Endothelial cell of umbilical vein (primary cell): ENCODE results near the gene AXDND1. TPM values are rescaled to one million over a fixed set of nuclear protein-coding genes. Genes with fewer than 3 reads are reported as not detected.

Source experiments
- BruUV-seq: library from RNA; stranded (reverse); fragments of 400-500 nt; replicated peaks from 2 replicates; lab custom pipeline; 2021; lab: Mats Ljungman, UMichigan
- CTCF ChIA-PET: fragments of 300-600, 350-600 bp; sonication (Branson Sonifier 250); formaldehyde crosslinking; loops from one replicate; lab custom pipeline; 2021; ENCODE audit warnings: antibody characterized with exemption, inconsistent platforms; lab: Charles Lee
- POLR2A ChIA-PET: fragments of 300-600, 350-600 bp; sonication (Branson Sonifier 250); formaldehyde crosslinking; loops from one replicate; lab custom pipeline; 2021; ENCODE audit warnings: antibody characterized with exemption, inconsistent platforms; lab: Charles Lee
- DNase-seq: peaks from one replicate; pipeline ENCODE4 v3.0.0-alpha.2; 2011; ENCODE audit warnings: low read depth, low spot score
- FAIRE-seq: peaks from 2 replicates; lab custom pipeline; 2011; peaks lifted over from hg19 to GRCh38; lab: Jason Lieb, UNC
- H2AFZ ChIP-seq: 2 replicates; pipeline ENCODE4 v1.6.0; 2012; ENCODE audit warnings: low read depth, low read length, control low read depth, inconsistent platforms
- H3K27ac ChIP-seq: 2 replicates; pipeline ENCODE4 v1.5.1; 2011; ENCODE audit warnings: low read depth, mild to moderate bottlenecking, control low read depth, low read length, moderate library complexity; ENCODE audit not compliant: insufficient read depth
- H3K27me3 ChIP-seq, 2 experiments: 2 replicates each; pipeline versions ENCODE4 v1.6.0 to v1.6.1; 2011; ENCODE audit warnings: low read length in 2 of 2, mixed read lengths in 1 of 2; ENCODE audit not compliant: control insufficient read depth in 2 of 2, insufficient read depth in 2 of 2
- H3K36me3 ChIP-seq, 2 experiments: 2 replicates in 1 of 2; 3 replicates in 1 of 2; pipeline ENCODE4 v1.5.1; 2011; ENCODE audit warnings: low read length in 2 of 2, mild to moderate bottlenecking in 1 of 2, moderate library complexity in 1 of 2; ENCODE audit not compliant: control insufficient read depth in 2 of 2, insufficient read depth in 2 of 2; ENCODE audit errors: extremely low read depth in 1 of 2
- H3K4me1 ChIP-seq: 3 replicates; pipeline ENCODE4 v1.5.1; 2011; ENCODE audit warnings: mild to moderate bottlenecking, low read length; ENCODE audit not compliant: control insufficient read depth, insufficient read depth; ENCODE audit errors: extremely low read depth
- H3K4me2 ChIP-seq: 2 replicates; pipeline ENCODE4 v1.6.1; 2011; ENCODE audit warnings: low read length, control low read depth, mixed read lengths; ENCODE audit not compliant: insufficient read depth
- H3K4me3 ChIP-seq, 3 experiments: fragments of 200-600 bp in 1 of 3; sonication (generic), shearing (Covaris generic) in 1 of 3; replicated peaks in 1 of 3; 2 replicates each; pipeline ENCODE4 v1.5.1; 2011 to 2016; ENCODE audit warnings: control low read depth in 3 of 3, low read length in 3 of 3, mild to moderate bottlenecking in 2 of 3, inconsistent platforms in 1 of 3, low read depth in 1 of 3, moderate library complexity in 1 of 3; ENCODE audit not compliant: insufficient read depth in 1 of 3
- H3K79me2 ChIP-seq: 2 replicates; pipeline ENCODE4 v1.6.0; 2012; ENCODE audit warnings: low read length, inconsistent platforms; ENCODE audit not compliant: control insufficient read depth, insufficient read depth
- H3K9ac ChIP-seq: replicated peaks from 2 replicates; pipeline ENCODE3; 2011; ENCODE audit warnings: low read length, control low read depth; ENCODE audit not compliant: insufficient read depth; ENCODE audit errors: extremely low read depth
- H3K9me1 ChIP-seq: replicated peaks from 3 replicates; pipeline ENCODE4 v1.6.0; 2011; ENCODE audit warnings: mild to moderate bottlenecking, low read length; ENCODE audit not compliant: control insufficient read depth, insufficient read depth; ENCODE audit errors: extremely low read depth
- H3K9me3 ChIP-seq: replicated peaks from 2 replicates; pipeline ENCODE4 v1.5.1; 2012; ENCODE audit warnings: low read length, inconsistent platforms; ENCODE audit not compliant: control insufficient read depth, insufficient read depth
- H4K20me1 ChIP-seq: replicated peaks from 2 replicates; pipeline ENCODE3; 2011; ENCODE audit warnings: mild to moderate bottlenecking, low read length; ENCODE audit not compliant: control insufficient read depth, insufficient read depth; ENCODE audit errors: extremely low read depth
- EZH2 ChIP-seq: IDR thresholded peaks from 2 replicates; pipeline ENCODE4 v1.6.1; 2012; ENCODE audit warnings: borderline replicate concordance, low read depth, mild to moderate bottlenecking, moderate library complexity, low read length, inconsistent platforms; ENCODE audit not compliant: severe bottlenecking
- FOS ChIP-seq: IDR thresholded peaks from 2 replicates; pipeline ENCODE4 v1.6.1; 2011; ENCODE audit warnings: mild to moderate bottlenecking, low read length, moderate library complexity, borderline replicate concordance; ENCODE audit not compliant: insufficient read depth
- GATA2 ChIP-seq: IDR thresholded peaks from 2 replicates; pipeline ENCODE4 v1.7.0; 2011; ENCODE audit warnings: low read depth, mild to moderate bottlenecking, moderate library complexity, mixed read lengths, low read length; ENCODE audit not compliant: insufficient read length, insufficient read depth
- JUN ChIP-seq: IDR thresholded peaks from 2 replicates; pipeline ENCODE4 v1.6.1; 2011; ENCODE audit warnings: borderline replicate concordance, low read depth; ENCODE audit not compliant: insufficient read length, insufficient read depth
- MYC ChIP-seq: IDR thresholded peaks from one replicate; pipeline ENCODE4 v1.6.1; 2011; ENCODE audit warnings: mild to moderate bottlenecking, low read depth, low read length
- POLR2A ChIP-seq: IDR thresholded peaks from 2 replicates; pipeline ENCODE4 v1.6.1; 2012; ENCODE audit warnings: low read depth, mild to moderate bottlenecking, control low read depth, low read length
- POLR2AphosphoS5 ChIP-seq: IDR thresholded peaks from 2 replicates; pipeline ENCODE4 v1.6.1; 2012; ENCODE audit warnings: low read depth, mild to moderate bottlenecking, control low read depth, low read length, moderate library complexity; ENCODE audit not compliant: insufficient read depth
- dilution Hi-C: fragments of 300-500 bp; cut with MboI; formaldehyde crosslinking; loops from one replicate; pipeline ENCODE4 v1.15.0; 2019; ENCODE audit warnings: low sequenced_read_pairs; ENCODE audit not compliant: extremely low pct_ligation_motif_present
- intact Hi-C: fragments of 100-400 bp; cut with micrococcal nuclease; formaldehyde crosslinking; loops from one replicate; pipeline ENCODE4 v1.10.0; 2022
- polyA plus RNA-seq, 4 experiments: library from polyadenylated mRNA; depleted of rRNA in 3 of 4; stranded (reverse) in 3 of 4; unstranded in 1 of 4; fragments of >200 nt; gene quantifications; 2 replicates each; pipeline versions ENCODE4 v1.2.1 to v1.2.3, GENCODE V29; 2011 to 2012; ENCODE audit warnings: missing spikeins in 1 of 4
- total RNA-seq: library from RNA; stranded (reverse); gene quantifications from 2 replicates; pipeline ENCODE4 v1.2.3, GENCODE V29; 2021
- TF ChIP-seq, protein P1 (sequence below): IDR thresholded peaks from 2 replicates; pipeline ENCODE4 v1.6.1; 2011; ENCODE audit not compliant: insufficient read depth, insufficient read length
- TF ChIP-seq, protein P2 (sequence below), 2 donors: IDR thresholded peaks; 1 replicate in 1 of 2; 2 replicates in 1 of 2; pipeline ENCODE4 v1.5.1; 2011; ENCODE audit warnings: low read length in 2 of 2, mild to moderate bottlenecking in 2 of 2, moderate library complexity in 2 of 2, control low read depth in 1 of 2, inconsistent platforms in 1 of 2, low read depth in 1 of 2; ENCODE audit not compliant: insufficient read depth in 1 of 2; ENCODE audit errors: extremely low read depth in 1 of 2

The AXDND1 gene
- total and polyA plus RNA-seq, 2 donors (not counting 3 experiments of a cell fraction or from before 2014, with no cell fraction given) = 0.17 TPM; not detected in 1

DNA sequence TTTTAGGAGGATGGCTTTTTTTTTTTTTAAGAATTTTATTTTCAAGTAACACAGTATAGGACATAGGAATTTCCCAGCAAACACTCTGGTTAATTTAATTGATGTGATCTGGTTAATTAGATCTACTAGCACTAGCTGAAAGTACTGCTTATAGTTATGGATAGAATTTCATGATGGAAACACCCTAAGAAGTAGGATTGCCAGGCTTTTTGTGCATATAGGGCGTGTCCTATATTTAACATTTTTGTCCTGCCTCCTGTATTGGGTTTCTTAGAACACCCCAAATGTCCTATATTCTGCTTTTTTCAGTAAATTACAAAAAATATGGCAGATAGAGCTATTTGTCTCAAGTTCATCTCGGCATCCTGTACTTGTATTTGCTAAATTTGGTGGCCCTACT lies 13.5 kb upstream of the AXDND1 start:
- Histone ChIP-seq H3K4me1 (no peaks in the 10 kb centered on the region), H3K27me3 (no peaks in the 10 kb centered on the region), H3K4me2 (no peak overlapping the region), H4K20me1 (no peaks in the 10 kb centered on the region), H2AFZ (no peak overlapping the region), H3K4me3 (no peak overlapping the region), H3K9ac (no peak overlapping the region), H3K27ac (no peak overlapping the region), H3K9me3 (no peaks in the 10 kb centered on the region), H3K9me1 (no peaks in the 10 kb centered on the region), H3K36me3 (peaks cover 0 to 3% of the 10 kb centered on the region in 2 experiments), H3K79me2 (no peaks in the 10 kb centered on the region)
- FAIRE-seq = no peak
- dilution Hi-C loops = no loop called here
- intact Hi-C loops = no loop called here
- no peak for DNase-seq
- ChIA-PET POLR2A (interaction anchor here (0.7 kb wide), 1 partner anchor 12 kb away, joined by 3 read pairs; no protein-coding TSS in a partner anchor), CTCF (interaction anchor here (0.8 to 0.9 kb wide), 2 partner anchors 9 to 274 kb away, joined by 3 read pairs; no protein-coding TSS in a partner anchor)
- BruUV-seq = no TSS peak
- TF ChIP-seq JUN (no peak), MYC (no peak), FOS (no peak), POLR2AphosphoS5 (no peak), GATA2 (no peak), POLR2A (no peak), EZH2 (no peak)
- TF ChIP-seq, protein P1, sequence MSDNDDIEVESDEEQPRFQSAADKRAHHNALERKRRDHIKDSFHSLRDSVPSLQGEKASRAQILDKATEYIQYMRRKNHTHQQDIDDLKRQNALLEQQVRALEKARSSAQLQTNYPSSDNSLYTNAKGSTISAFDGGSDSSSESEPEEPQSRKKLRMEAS = no peak
- TF ChIP-seq, protein P2, sequence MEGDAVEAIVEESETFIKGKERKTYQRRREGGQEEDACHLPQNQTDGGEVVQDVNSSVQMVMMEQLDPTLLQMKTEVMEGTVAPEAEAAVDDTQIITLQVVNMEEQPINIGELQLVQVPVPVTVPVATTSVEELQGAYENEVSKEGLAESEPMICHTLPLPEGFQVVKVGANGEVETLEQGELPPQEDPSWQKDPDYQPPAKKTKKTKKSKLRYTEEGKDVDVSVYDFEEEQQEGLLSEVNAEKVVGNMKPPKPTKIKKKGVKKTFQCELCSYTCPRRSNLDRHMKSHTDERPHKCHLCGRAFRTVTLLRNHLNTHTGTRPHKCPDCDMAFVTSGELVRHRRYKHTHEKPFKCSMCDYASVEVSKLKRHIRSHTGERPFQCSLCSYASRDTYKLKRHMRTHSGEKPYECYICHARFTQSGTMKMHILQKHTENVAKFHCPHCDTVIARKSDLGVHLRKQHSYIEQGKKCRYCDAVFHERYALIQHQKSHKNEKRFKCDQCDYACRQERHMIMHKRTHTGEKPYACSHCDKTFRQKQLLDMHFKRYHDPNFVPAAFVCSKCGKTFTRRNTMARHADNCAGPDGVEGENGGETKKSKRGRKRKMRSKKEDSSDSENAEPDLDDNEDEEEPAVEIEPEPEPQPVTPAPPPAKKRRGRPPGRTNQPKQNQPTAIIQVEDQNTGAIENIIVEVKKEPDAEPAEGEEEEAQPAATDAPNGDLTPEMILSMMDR (IDR thresholded peaks at IDR 0.05; ENCODE audit: extremely low read depth in 1 of 2, insufficient read depth in 1 of 2, low read depth in 1 of 2, low read length in 2 of 2) = no peak
